ENCODE results near the gene OR10P1. TPM values are rescaled to one million over a fixed set of nuclear protein-coding genes. Genes with fewer than 3 reads are reported as not detected.
"Not testable (repeated sequence)": the region's sequence is repeated elsewhere in the genome, so short reads cannot be mapped to it uniquely, and the experiment has no call there.

The OR10P1 gene
- total RNA-seq, 1 donor from 2014 or later: not detected

DNA sequence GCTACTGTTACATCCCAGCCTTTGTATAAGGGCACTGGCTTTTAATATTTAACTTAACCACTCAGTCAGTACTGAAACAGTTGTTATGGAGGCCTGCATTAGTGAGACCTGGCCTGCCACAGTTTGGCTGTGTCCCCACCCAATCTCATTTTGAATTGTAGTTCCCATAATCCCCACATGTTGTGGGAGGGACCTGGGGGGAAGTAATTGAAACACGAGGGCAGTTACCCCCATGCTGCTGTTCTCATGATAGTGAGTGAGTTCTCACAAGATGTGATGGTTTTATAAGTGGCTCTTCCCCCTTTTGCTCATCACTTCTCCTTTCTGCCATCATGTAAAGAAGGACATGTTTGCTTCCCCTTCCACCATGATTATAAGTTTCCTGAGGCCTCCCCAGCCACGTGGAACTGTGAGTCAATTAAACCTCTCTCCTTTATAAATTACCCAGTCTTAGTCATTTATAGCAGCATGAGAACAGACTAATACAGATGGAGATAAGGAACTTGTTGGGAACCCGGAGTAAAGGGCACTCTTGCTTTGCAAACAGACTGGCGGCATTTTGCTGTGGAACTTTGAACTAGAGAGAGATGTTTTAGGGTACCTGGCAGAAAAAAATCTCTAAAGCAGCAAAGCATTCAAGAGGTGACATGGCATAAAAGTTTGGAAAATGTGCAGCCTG, 14.1 kb downstream of the OR10P1 start:
- intact Hi-C loops (cut with micrococcal nuclease): not testable (repeated sequence)

DNA sequence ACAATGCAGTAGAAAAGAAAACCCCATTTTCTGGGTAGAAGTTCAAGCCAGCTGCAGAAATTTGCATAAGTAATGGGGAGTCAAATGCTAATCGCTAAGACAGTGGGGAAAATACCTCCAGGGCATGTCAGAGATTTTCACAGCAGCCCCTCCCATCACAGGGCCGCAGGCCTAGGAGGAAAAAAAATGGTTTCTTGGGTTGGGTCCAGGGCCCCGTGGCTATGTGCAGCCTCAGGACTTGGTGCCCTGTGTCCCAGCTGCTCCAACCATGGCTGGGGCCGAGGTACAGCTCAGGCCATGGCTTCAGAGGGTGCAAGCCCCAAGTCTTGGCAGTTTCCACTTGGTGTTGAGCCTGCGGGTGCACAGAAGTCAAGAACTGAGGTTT, 14.6 kb downstream of the OR10P1 start:
- intact Hi-C loops (cut with micrococcal nuclease): no loop called here

DNA sequence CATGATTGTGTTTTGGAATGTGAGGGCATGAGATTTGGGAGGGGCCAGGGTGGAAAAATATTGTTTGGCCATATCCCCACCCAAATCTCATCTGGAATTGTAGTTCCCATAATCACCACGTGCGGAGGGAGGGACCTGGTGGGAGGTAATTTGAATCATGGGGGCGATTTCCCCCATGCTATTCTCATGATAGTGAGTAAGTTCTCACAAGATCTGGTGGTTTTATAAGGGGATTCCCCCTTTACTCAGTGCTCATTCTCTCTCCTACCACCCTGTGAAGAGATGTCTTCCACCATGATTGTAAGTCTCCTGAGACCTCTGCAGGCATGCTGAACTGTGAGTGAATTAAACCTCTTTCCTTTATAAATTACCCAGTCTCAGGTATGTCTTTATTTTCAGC, 15.7 kb downstream of the OR10P1 start:
- intact Hi-C loops (cut with micrococcal nuclease): no loop called here

DNA sequence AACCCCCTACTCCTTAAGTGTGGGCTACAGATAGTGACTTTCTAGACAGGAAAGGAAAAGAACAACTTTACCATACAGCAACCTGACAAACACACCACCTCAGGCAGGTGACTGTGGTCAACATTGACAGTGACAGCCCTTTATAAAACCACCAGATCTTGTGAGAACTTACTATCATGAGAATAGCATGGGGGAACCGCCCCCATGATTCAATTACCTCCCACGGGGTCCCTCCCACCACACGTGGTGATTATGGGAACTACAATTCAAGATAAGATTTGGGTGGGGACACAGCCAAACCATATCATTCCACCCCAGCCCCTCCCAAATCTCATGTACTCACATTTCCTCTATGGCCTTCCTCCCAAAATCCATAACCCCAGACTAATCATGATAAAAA, 16.3 kb downstream of the OR10P1 start:
- intact Hi-C loops (cut with micrococcal nuclease): no loop called here

DNA sequence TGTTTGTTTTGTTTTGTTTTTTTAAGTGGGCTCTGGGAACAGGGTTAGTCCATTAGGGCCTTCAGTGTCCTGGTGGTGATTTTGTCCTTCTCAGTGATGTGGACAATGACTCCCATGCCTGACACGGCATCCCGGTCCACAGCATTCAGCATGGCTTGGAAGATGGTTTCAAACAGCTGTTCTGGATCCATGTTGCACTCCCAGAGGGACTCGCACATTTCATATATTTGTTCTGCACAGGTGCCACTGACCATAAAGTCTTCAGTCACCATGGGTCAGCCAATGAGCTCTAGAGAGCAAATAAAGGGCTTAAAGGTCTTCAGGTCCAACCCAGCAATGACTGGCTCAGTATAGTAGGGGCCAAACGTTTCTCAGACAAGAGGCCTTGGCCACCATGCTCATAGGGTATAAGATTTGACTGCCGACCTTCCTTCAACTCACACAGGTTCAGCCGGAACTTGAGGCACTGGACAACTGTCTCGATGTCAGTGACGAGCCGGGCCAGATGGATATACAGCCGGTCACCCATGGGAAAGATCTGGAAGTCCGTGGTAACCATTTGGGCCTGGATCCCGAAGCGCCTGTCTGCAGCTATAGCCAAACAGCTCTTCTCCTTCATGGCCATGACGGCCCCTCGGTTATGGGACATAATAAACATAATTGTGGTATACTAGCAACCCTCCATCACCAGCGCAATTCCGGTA, 18.0 kb downstream of the OR10P1 start:
- intact Hi-C loops (cut with micrococcal nuclease): no loop called here

DNA sequence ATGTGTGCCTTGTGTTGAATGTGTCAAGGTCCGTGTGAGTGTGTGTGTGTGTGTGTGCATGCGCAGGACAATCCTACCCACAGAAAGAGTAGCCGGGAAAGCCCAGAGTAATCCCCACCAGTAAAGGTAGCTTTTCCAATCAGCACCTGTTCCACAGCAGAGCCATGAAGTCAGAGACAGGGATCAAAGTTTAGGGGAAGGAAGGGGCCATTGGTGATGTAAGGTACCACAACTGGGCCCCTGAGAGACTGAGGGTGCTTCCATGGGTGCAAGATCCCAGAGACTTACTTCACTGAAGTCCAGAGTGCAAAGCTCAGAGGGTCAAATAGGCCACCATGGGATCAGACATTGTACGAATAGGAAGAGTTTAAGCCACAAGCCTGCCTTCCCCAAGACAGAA, 20.5 kb downstream of the OR10P1 start:
- intact Hi-C loops (cut with micrococcal nuclease): no loop called here

DNA sequence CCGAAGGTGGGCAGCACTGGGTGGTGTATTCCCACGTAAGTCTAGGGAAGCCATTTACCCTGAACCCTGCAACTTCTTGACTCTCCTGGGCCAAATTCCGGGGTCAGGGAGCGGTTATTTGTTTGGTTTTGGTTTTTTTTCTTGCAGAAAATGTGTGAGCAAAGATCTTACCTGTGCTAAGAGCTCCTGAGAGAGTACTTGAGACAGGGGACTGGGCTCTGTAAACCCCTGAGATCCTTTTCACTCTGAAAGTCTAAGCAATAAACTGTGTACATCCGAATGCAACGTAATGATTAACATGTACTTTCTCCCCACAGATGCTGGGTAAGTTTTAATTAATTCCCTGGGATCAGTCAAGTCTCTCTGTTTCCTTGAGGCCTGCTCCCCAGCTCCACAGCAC, 21.5 kb downstream of the OR10P1 start:
- intact Hi-C loops (cut with micrococcal nuclease): no loop called here

DNA sequence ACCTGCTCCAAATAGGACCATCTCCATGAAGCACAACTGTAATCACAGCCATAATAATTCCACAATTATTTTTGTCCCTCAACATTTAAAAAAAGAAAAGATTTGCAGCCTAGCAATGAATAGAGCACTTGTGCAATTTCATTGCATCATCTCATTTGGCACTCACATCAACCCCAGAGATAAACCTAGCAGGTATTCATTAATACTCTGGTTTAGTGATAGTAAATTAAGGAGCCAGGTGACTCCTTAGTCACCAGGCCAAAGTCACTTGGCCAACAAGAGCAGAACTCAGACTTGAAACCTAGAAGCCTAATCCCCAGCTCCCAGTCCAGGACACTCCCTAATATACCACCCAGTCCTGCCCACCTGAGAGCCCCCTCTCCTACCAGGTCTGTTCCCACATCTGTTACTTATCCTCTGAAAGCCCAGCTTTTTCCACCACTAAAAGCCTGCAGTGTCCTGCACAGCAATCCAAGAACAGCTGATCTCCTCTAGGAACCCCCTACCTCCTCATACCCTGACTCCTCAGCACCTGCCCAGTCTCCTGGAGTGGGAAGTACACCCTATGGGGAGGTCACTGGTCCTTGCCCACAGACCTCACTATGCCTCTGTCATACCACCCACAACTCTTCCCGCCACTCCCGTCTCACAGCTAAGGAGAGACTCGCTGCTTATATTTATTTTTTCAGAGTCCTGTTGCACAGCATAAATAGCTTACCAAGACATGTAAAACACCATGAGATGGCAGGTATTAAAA, 22.1 kb downstream of the OR10P1 start:
- intact Hi-C loops (cut with micrococcal nuclease): no loop called here

DNA sequence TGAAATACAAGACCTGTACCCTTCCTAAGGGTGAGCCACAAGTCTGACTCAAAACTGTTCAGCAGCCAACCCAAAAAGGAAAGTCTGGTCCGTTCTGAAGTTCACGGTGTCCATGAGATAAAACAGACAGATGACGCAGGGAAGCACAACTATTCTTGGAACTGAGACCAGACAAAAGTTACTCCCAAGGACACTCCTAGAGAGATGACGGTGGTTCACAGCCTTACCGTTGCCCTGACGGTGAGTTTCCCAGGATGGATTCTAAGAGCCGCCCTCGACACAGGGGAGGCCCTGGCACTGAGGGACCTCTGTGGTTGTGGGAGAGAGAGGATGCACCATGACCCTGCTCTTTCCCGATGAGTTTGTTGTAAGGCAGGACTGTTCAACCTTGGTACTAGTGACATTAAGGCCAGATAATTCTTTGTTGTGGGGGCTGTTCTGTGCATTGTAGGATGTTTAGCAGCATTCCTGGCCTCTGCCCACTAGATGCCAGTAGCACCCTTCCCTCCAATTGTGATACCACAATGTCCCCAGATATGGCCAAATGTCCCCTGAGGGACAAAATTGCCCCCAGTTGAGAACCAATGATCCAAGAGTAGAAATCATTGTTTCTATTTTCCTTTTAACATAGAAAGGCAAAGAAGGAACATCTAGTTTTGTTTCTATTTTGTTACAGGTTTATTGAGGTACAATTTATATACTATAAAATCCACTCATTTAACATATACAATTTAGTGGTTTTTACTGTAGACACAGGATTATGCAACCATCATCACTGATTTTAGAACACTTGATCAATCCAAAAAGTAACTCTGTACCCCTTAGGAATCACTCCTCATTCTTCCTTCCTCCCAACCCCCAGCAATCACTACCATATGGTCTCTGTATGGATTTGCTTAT, 23.0 kb downstream of the OR10P1 start:
- intact Hi-C loops (cut with micrococcal nuclease): no loop called here

DNA sequence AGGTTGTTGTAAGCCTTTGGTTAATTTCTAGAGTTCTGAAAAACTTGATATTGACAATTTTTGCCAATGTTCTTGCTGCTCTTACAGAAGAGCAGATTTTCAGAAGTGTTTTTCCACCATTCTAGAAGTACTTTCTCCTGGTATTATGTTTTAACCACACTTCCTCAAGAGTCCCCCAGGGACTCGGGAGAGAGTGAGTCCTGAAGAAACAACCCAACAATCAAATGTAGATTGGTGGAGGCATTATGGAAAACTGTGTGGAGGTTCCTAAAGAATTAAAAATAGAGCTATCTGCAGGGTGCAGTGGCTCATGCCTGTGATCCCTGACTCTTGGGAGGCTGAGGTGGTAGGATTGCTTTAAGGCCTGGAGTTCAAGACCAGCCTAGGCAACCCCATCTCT, 26.7 kb downstream of the OR10P1 start:
- intact Hi-C loops (cut with micrococcal nuclease): no loop called here

DNA sequence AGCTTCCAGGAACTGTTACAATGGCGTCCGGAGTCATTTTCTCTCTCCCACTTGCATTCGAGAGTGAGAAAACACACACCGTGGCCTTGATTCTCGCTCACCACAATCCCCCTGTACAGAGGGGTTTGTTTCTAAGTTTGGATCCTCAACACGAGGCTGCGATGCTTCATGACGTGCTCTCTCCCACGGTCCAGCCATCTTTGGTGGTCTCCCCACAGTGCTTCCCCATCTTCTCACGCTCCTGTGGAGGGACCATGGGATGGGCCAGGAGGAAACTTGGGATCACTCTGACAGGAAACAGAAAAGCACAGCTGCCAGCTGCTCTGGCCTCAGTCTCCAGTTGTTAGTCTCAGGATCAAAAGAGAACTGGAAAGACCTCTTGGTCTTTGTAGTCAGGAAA, 28.1 kb downstream of the OR10P1 start:
- intact Hi-C loops (cut with micrococcal nuclease): no loop called here

DNA sequence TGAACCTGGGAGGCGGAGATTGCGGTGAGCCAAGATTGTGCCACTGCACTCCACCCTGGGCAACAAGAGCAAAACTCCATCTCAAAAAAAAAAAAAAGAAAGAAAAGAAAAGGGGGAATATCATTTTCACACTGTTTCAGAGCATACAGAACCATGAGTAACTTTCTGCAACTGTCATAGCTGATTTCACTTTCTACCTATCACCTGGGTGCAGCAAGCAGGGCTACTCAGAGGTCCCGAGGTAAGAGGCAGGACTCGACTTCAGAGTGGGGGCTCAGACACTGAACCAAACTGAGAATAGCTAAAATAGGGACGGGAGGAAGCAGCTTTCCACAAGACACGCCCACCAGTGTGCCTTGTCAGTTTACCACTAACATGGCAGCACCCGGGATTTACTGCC, 29.8 kb downstream of the OR10P1 start:
- intact Hi-C loops (cut with micrococcal nuclease): no loop called here

DNA sequence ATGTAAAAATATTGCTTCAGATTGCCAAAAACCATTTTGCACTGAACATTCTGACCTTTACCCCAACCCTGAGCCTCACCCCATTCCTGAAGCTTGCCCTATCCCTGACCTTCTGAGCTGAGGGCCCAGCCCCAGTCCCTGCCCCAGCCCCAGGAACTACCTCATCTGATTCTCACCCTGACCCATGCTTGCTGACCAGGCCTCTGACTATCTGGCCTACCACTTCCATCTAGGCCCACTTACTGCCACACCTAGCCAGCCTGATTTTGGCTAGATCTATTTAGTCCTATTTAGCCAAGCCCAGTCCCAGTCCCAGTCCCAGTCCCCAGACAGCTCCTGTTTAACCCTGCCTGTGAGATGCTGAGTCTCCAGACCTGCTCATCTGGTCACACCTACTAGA, 33.6 kb downstream of the OR10P1 start:
- intact Hi-C loops (cut with micrococcal nuclease): no loop called here

DNA sequence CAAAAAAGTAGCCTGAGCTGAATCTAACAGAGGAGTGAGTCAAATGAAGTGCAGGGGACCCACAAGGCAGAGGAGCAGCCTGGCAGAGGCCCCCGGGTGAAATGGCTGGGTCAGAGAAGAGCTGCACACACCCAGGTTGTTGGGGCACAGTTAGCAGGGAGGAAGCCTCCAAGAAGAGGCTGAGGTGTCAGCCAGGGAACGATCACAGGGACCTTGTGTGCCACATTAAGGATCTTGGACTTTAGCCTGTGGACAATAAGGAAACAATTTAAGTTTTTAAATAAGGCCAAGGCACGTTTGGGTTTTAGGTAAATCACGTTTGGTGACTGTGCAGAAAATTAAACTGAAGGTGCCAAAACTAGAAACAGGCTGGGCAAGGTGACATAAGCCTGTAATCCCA, 35.1 kb downstream of the OR10P1 start:
- intact Hi-C loops (cut with micrococcal nuclease): no loop called here

DNA sequence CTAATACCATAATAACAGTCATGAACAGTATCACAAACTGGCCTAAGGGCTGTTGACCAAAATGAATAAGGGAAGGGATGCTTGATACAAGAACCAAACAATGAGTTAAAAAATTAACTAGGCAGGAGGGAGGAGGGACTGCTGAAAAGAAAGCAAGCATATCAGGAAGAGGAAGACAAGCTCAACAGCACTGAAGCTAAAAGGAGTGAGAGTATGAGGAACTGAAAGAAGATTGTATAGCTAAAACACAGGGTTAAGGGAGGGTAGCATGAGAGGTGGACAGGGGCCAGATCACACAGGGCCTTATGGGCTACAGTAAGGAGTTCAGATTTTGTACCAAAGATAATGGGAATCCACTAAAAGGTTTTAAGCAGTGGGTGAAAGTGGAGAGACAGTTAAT, 36.9 kb downstream of the OR10P1 start:
- intact Hi-C loops (cut with micrococcal nuclease): no loop called here

DNA sequence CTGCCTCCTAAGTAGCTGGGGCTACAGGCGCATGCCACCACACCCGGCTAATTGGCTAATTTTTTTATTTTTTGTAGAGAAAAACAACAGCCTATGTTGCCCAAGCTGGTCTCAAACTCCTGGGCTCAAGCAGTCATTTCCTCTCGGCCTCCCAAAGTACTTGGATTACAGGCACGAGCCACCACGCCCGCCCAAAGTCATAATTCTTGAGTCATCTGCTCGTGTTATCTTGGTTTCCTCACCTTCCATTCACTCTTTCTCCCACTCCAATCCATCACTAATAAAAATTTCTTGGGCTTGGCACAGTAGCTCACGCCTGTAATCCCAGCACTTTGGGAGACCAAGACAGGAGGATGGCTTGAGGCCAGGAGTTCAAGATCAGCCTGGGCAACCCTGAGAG, 39.0 kb downstream of the OR10P1 start:
- intact Hi-C loops (cut with micrococcal nuclease): no loop called here

DNA sequence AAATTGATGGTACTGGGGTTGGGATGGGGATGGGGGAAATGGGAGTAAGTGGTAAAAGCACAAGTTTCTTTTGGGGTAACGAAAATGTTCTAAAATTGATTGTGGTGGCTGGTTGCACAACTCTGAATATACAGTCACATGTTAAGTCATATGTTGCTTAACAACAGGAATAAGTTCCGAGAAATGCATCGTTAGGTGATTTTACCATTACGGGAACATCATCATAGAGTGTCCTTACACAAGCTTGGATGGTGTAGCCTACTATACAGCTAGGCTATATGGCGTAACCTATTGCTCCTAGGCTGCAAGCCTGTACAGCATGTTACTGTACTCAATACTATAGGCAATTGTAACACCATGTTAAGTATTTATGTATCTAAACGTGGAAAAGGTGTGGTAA, 40.0 kb downstream of the OR10P1 start:
- intact Hi-C loops (cut with micrococcal nuclease): no loop called here

DNA sequence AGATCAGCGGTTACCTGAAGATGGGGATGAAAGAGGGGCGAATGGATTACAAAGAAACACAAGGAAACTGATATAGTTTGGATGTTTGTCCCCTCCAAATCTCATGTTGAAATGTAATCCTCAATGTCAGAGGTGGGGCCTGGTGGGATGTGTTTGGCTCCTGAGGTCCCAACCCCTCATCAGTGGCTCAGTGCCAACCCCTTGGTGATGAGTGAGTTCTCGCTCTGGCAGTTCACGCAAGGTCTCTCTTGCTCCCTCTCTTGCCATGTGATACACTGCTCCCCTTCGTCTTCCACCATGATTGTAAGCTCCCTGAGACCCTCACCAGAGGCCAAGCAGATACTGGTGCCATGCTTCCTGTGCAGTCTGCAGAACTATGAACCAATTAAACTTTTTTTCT, 43.0 kb downstream of the OR10P1 start:
- intact Hi-C loops (cut with micrococcal nuclease): no loop called here

DNA sequence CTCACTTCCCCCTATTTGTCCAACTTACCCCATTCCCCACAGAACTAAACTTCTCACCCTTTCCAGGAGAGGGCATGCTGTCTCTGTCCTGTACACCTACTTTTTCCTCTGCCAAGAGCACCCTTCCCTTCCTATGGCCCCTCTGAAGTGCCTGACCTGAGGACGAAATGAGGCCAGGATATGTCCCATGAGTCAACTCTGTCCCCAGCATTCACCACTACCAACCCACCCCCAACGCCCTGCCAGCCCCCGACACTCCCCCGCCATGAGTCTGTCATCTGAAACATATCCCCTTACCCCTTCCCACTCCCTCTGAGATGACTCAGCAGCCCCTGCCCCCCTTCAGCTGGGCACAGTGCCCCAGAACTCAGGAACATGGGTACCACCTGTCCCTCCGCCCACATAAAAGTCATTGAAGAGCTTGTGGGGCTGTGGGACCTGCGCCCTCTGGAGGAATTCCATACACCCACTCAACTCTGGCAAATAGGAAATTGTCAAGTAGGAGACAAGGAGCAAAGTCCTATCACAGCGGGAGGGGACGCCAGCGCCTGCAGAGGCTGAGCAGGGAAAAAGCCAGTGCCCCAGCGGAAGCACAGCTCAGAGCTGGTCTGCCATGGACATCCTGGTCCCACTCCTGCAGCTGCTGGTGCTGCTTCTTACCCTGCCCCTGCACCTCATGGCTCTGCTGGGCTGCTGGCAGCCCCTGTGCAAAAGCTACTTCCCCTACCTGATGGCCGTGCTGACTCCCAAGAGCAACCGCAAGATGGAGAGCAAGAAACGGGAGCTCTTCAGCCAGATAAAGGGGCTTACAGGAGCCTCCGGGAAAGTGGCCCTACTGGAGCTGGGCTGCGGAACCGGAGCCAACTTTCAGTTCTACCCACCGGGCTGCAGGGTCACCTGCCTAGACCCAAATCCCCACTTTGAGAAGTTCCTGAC, 44.7 kb downstream of the OR10P1 start:
- intact Hi-C loops (cut with micrococcal nuclease): no loop called here

DNA sequence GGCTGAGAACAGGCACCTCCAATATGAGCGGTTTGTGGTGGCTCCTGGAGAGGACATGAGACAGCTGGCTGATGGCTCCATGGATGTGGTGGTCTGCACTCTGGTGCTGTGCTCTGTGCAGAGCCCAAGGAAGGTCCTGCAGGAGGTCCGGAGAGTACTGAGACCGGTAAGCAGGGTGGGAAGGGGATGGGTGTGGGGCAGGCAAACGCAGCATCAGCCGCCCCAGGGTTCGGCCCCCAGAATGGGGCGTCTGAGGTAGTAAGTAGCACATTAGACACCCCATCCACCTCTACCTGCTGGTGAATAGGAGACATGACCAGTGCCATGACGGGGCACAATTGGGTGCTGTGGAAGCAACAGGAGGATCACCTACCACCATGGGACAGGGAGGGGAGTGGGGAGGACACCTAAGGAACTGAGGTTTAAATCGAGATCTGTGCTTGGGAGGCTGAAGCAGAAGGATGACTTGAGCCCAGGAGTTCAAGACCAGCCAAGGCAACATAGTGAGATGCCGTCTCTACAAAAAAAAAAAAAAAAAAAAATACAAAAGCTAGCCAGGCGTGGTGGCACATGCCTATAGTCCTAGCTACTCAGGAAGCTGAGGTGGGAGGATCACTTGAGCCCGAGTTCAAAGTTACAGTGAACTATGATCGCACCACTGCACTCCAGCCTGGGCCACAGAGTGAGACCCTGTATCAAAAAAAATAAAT, 45.5 kb downstream of the OR10P1 start:
- intact Hi-C loops (cut with micrococcal nuclease): no loop called here

Measured in T-helper 2 cell treated with Interferon-gamma antibody and Interleukin-4, amounts not matched to agents 100 ng/mL and 5 ng/mL, for 36 hours (primary cell).